MM.1S (cell line): ENCODE measurements around the gene CLEC4A.

ENCODE experiments used
- EZH2 ChIP-seq: fragments of 300-600 bp; sonication (generic); optimal IDR thresholded peaks from 2 replicates; pipeline ENCODE3; 2017; ENCODE audit warnings: low read depth, mild to moderate bottlenecking, antibody characterized with exemption, low read length, mixed read lengths
- EZH2phosphoT487 ChIP-seq: fragments of 300-600 bp; sonication (generic); IDR thresholded peaks from 2 replicates; pipeline ENCODE4 v1.6.1; 2018; ENCODE audit warnings: antibody characterized with exemption, low read length

- TF ChIP-seq EZH2phosphoT487 = no peak
- TF ChIP-seq EZH2 = no peak
Observed at GRCh38 chr12:8120072-8120713, 3.2 kb upstream of the CLEC4A start.
